IMR-90 (cell line): ENCODE data around the gene NOTO. TPM values are rescaled to one million over a fixed set of nuclear protein-coding genes. Genes with fewer than 3 reads are reported as not detected.

ENCODE experiments used
- ATAC-seq: fragments of 200-7000 bp; cut with Tn5 transposase; 2 replicates; pipeline ENCODE4 v1.9.1; 2020; ENCODE audit warnings: low read depth, mild to moderate bottlenecking, moderate library complexity
- BruUV-seq: library from RNA; stranded (reverse); fragments of 400-500 nt; replicated peaks from 2 replicates; lab custom pipeline; 2021; lab: Mats Ljungman, UMichigan
- CTCF ChIA-PET: fragments of 300-600 bp; formaldehyde crosslinking; extraction: SDS; loops from one replicate; lab custom pipeline; 2021; ENCODE audit warnings: antibody characterized with exemption; lab: Yijun Ruan, JAX
- POLR2A ChIA-PET: fragments of 300-600 bp; sonication (Branson Sonifier 250); formaldehyde crosslinking; loops from one replicate; lab custom pipeline; 2022; ENCODE audit warnings: antibody characterized with exemption; ENCODE audit not compliant: unreplicated experiment; lab: Charles Lee
- DNase-seq: peaks from one replicate; pipeline ENCODE4 v3.0.0; 2013
- H2AFZ ChIP-seq: replicated peaks from 2 replicates; pipeline ENCODE3; 2013; ENCODE audit warnings: low read length, mild to moderate bottlenecking; ENCODE audit not compliant: poor library complexity
- H2AK5ac ChIP-seq: 2 replicates; pipeline ENCODE4 v1.6.1; 2013; ENCODE audit warnings: low read depth, low read length, inconsistent platforms
- H2AK9ac ChIP-seq: replicated peaks from 2 replicates; pipeline ENCODE3; 2013; ENCODE audit warnings: mild to moderate bottlenecking, low read depth, low read length, moderate library complexity; ENCODE audit not compliant: poor library complexity
- H2BK120ac ChIP-seq: 2 replicates; pipeline ENCODE4 v1.6.1; 2013; ENCODE audit warnings: low read depth, low read length, inconsistent platforms
- H2BK15ac ChIP-seq: 3 replicates; pipeline ENCODE4 v1.6.1; 2013; ENCODE audit warnings: low read depth, low read length, inconsistent platforms
- H2BK20ac ChIP-seq: 2 replicates; pipeline ENCODE4 v1.6.1; 2013; ENCODE audit warnings: low read depth, mild to moderate bottlenecking, inconsistent platforms, low read length, moderate library complexity
- H2BK5ac ChIP-seq: 2 replicates; pipeline ENCODE4 v1.6.1; 2013; ENCODE audit warnings: mild to moderate bottlenecking, low read depth, low read length, inconsistent platforms; ENCODE audit not compliant: poor library complexity, severe bottlenecking
- H3K14ac ChIP-seq: replicated peaks from 2 replicates; pipeline ENCODE4 v1.6.1; 2013; ENCODE audit warnings: low read depth, low read length, inconsistent platforms
- H3K18ac ChIP-seq: 2 replicates; pipeline ENCODE4 v1.6.1; 2013; ENCODE audit warnings: low read depth, low read length, control low read depth
- H3K23ac ChIP-seq: 2 replicates; pipeline ENCODE4 v1.6.1; 2013; ENCODE audit warnings: low read depth, low read length, inconsistent platforms
- H3K27ac ChIP-seq: 2 replicates; pipeline ENCODE4 v1.5.1; 2013; ENCODE audit warnings: mild to moderate bottlenecking, control low read depth, low read length; ENCODE audit not compliant: insufficient read depth
- H3K27me3 ChIP-seq: 2 replicates; pipeline ENCODE4 v1.6.1; 2013; ENCODE audit warnings: low read length; ENCODE audit not compliant: control insufficient read depth, insufficient read depth
- H3K36me3 ChIP-seq: 2 replicates; pipeline ENCODE4 v1.6.1; 2013; ENCODE audit warnings: low read length, mixed read lengths; ENCODE audit not compliant: control insufficient read depth, insufficient read depth
- H3K4ac ChIP-seq: 2 replicates; pipeline ENCODE4 v1.6.1; 2013; ENCODE audit warnings: low read depth, low read length, inconsistent platforms
- H3K4me1 ChIP-seq: 2 replicates; pipeline ENCODE4 v1.6.1; 2013; ENCODE audit warnings: low read length, mixed read lengths; ENCODE audit not compliant: control insufficient read depth, insufficient read depth
- H3K4me2 ChIP-seq: 2 replicates; pipeline ENCODE4 v1.6.1; 2013; ENCODE audit warnings: low read depth, mild to moderate bottlenecking, control low read depth, low read length, moderate library complexity
- H3K4me3 ChIP-seq: 2 replicates; pipeline ENCODE4 v1.5.1; 2013; ENCODE audit warnings: low read depth, mild to moderate bottlenecking, control low read depth, low read length, moderate library complexity; ENCODE audit not compliant: insufficient read depth
- H3K56ac ChIP-seq: 2 replicates; pipeline ENCODE4 v1.6.1; 2013; ENCODE audit warnings: low read length, inconsistent platforms; ENCODE audit not compliant: insufficient read depth; ENCODE audit errors: extremely low read depth
- H3K79me1 ChIP-seq, 2 experiments: 2 replicates each; pipeline ENCODE4 v1.6.1; 2013; ENCODE audit warnings: low read length in 2 of 2, inconsistent platforms in 1 of 2, low read depth in 1 of 2
- H3K9ac ChIP-seq: 2 replicates; pipeline ENCODE4 v1.6.1; 2013; ENCODE audit warnings: low read depth, low read length, control low read depth
- H3K9me1 ChIP-seq: 2 replicates; pipeline ENCODE4 v1.6.1; 2013; ENCODE audit warnings: low read length, inconsistent platforms; ENCODE audit not compliant: insufficient read depth
- H3K9me3 ChIP-seq: 2 replicates; pipeline ENCODE4 v1.6.1; 2013; ENCODE audit warnings: low read length; ENCODE audit not compliant: control insufficient read depth, insufficient read depth
- H4K20me1 ChIP-seq: 2 replicates; pipeline ENCODE4 v1.6.1; 2013; ENCODE audit warnings: low read length, inconsistent platforms; ENCODE audit not compliant: insufficient read depth
- H4K5ac ChIP-seq: 2 replicates; pipeline ENCODE4 v1.6.1; 2013; ENCODE audit warnings: mild to moderate bottlenecking, low read depth, low read length, control low read depth
- H4K8ac ChIP-seq, 2 experiments: 2 replicates each; pipeline ENCODE4 v1.6.1; 2013; ENCODE audit warnings: low read depth in 2 of 2, low read length in 2 of 2, control low read depth in 1 of 2, inconsistent platforms in 1 of 2
- H4K91ac ChIP-seq: 2 replicates; pipeline ENCODE4 v1.6.1; 2013; ENCODE audit warnings: low read depth, low read length, inconsistent platforms; ENCODE audit not compliant: insufficient read depth
- BHLHE40 ChIP-seq: fragments of 150-350 bp; IDR thresholded peaks from 2 replicates; pipeline ENCODE4 v1.6.1; 2016; ENCODE audit warnings: mild to moderate bottlenecking, low read depth, low read length
- CEBPB ChIP-seq: IDR thresholded peaks from 2 replicates; pipeline ENCODE4 v1.6.1; 2012; ENCODE audit warnings: low read depth, low read length, improper control_type of control experiment
- CHD1 ChIP-seq: IDR thresholded peaks from 2 replicates; pipeline ENCODE4 v1.6.1; 2012; ENCODE audit warnings: low read depth, low read length, improper control_type of control experiment
- MAFK ChIP-seq: IDR thresholded peaks from 2 replicates; pipeline ENCODE4 v1.6.1; 2012; ENCODE audit warnings: low read depth, low read length, improper control_type of control experiment
- MAZ ChIP-seq: IDR thresholded peaks from 2 replicates; pipeline ENCODE4 v1.6.1; 2012; ENCODE audit warnings: low read depth, mild to moderate bottlenecking, low read length, improper control_type of control experiment, moderate library complexity, borderline replicate concordance
- MXI1 ChIP-seq: IDR thresholded peaks from 2 replicates; pipeline ENCODE4 v1.6.1; 2012; ENCODE audit warnings: low read depth, mild to moderate bottlenecking, low read length, moderate library complexity, borderline replicate concordance
- POLR2A ChIP-seq: IDR thresholded peaks from 2 replicates; pipeline ENCODE4 v1.6.1; 2012; ENCODE audit warnings: mild to moderate bottlenecking, low read depth, low read length
- RAD21 ChIP-seq: IDR thresholded peaks from 2 replicates; pipeline ENCODE4 v1.6.1; 2012; ENCODE audit warnings: low read length, improper control_type of control experiment
- RCOR1 ChIP-seq: IDR thresholded peaks from 2 replicates; pipeline ENCODE4 v1.6.1; 2012; ENCODE audit warnings: mild to moderate bottlenecking, low read length, improper control_type of control experiment; ENCODE audit not compliant: insufficient replicate concordance
- RFX5 ChIP-seq: IDR thresholded peaks from 2 replicates; pipeline ENCODE4 v1.8.0; 2012; ENCODE audit warnings: low read depth, mild to moderate bottlenecking, low read length, moderate library complexity
- SMC3 ChIP-seq: fragments of 150-350 bp; IDR thresholded peaks from 2 replicates; pipeline ENCODE4 v1.6.1; 2016; ENCODE audit warnings: low read depth, mild to moderate bottlenecking, antibody characterized with exemption, low read length, moderate library complexity
- WGBS, 2 experiments: methylation state at CpG; one replicate each; pipeline versions ENCODE4 v1.1.5 to v1.1.7; 2013; ENCODE audit warnings: missing lambda C conversion rate in 2 of 2; ENCODE audit not compliant: insufficient read length in 1 of 2; ENCODE audit errors: extremely low coverage in 2 of 2; 5-methylcytosine and 5-hydroxymethylcytosine counted together
- dilution Hi-C: fragments of 300-500 bp; cut with HindIII; formaldehyde crosslinking; loops from one replicate; pipeline ENCODE4 v1.14.3; 2018; ENCODE audit warnings: low sequenced_read_pairs; ENCODE audit not compliant: unreplicated experiment
- in situ Hi-C: fragments of 300-500 bp; cut with MboI; formaldehyde crosslinking; loops from 3 replicates; pipeline ENCODE4 v1.14.3; 2019; ENCODE audit warnings: low sequenced_read_pairs, inconsistent platforms, mixed read lengths
- intact Hi-C: fragments of 100-400 bp; cut with micrococcal nuclease; formaldehyde crosslinking; loops from 2 replicates; pipeline ENCODE4 v1.10.0; 2022
- polyA plus RNA-seq, 3 experiments: library from polyadenylated mRNA; depleted of rRNA; stranded (reverse); fragments of >200 nt; gene quantifications; 2 replicates each; pipeline ENCODE4 v1.2.3, GENCODE V29; 2012; ENCODE audit warnings: low replicate concordance in 1 of 3
- total RNA-seq: library from RNA; depleted of rRNA; stranded (reverse); fragments of >200 nt; gene quantifications from 2 replicates; pipeline ENCODE4 v1.2.3, GENCODE V29; 2012
- TF ChIP-seq, protein P1 (sequence below): fragments of 150-350 bp; IDR thresholded peaks from 2 replicates; pipeline ENCODE4 v1.6.1; 2017; ENCODE audit warnings: mild to moderate bottlenecking, antibody characterized with exemption, low read length, low read depth
- TF ChIP-seq, protein P2 (sequence below): conservative IDR thresholded peaks from 2 replicates; pipeline ENCODE4 v1.5.1; 2012; ENCODE audit warnings: mild to moderate bottlenecking, low read depth, low read length, improper control_type of control experiment
- TF ChIP-seq, protein P3 (sequence below): fragments of 150-350 bp; IDR thresholded peaks from 2 replicates; pipeline ENCODE4 v1.6.1; 2016; ENCODE audit warnings: low read depth, mild to moderate bottlenecking, low read length, moderate library complexity, borderline replicate concordance

Gene NOTO
- total and polyA plus RNA-seq, 2 of the 4 experiments (the other 2 are of a cell fraction), result not detected

DNA sequence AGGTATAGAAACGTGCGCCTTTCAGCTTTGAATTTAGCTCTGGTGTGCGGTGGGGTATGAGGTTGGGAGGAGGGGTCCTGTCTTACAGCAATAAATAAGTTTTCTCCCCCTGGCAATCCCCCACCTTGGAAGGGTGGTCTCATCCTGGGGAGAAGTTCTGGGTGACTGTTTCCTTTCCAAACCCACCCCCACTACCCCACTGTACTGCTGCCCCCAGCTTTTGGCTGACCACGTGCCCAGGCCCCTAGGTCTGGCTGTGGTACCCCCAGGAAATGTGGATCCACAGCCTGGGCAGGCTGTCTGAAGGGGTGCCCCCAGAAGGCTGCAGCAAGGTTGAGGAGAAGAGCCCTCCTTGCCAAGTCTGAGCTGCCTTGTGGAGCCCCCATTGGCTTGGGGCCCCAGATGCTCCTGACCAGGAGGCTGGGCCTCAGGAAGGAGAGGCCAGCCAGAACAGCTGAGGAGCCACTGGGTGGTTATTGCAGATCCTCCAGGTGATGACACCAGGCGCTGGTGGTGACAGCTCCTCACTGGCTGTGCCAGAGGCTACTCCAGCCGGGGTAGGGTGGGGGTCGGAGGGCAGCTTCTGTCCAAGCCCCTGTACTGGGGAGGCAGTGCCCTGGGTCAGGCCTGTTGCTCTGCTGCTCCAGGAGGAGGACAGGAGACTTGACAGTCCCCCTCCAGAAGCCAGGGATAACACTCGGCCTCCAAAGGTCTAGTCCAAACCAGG lies 56.0 kb downstream of the NOTO start:
- no peak overlapping the region for H2AFZ ChIP-seq
- in situ Hi-C loops (no loop called here), dilution Hi-C loops (no loop called here), intact Hi-C loops (no loop called here)
- H3K9me1 ChIP-seq, result peaks cover 7% of the 10 kb centered on the region; the same call in 1 of the 2 replicates
- no peak for ATAC-seq
- H3K79me1 ChIP-seq, result no peaks in the 10 kb centered on the region; a peak in 1 of 4 replicates
- POLR2A ChIA-PET, result no interaction called here
- no peak overlapping the region for H3K4me2 ChIP-seq
- no peak overlapping the region for H3K18ac ChIP-seq
- no TSS peak for BruUV-seq
- no peak overlapping the region for H3K4me3 ChIP-seq
- TF ChIP-seq POLR2A (no peak), MXI1 (no peak), SMC3 (no peak), BHLHE40 (no peak), MAFK (no peak), MAZ (no peak), CEBPB (no peak), CHD1 (no peak), RAD21 (no peak), RCOR1 (no peak), RFX5 (no peak)
- TF ChIP-seq, protein P1, sequence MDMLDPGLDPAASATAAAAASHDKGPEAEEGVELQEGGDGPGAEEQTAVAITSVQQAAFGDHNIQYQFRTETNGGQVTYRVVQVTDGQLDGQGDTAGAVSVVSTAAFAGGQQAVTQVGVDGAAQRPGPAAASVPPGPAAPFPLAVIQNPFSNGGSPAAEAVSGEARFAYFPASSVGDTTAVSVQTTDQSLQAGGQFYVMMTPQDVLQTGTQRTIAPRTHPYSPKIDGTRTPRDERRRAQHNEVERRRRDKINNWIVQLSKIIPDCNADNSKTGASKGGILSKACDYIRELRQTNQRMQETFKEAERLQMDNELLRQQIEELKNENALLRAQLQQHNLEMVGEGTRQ, result no peak
- TF ChIP-seq, protein P2, sequence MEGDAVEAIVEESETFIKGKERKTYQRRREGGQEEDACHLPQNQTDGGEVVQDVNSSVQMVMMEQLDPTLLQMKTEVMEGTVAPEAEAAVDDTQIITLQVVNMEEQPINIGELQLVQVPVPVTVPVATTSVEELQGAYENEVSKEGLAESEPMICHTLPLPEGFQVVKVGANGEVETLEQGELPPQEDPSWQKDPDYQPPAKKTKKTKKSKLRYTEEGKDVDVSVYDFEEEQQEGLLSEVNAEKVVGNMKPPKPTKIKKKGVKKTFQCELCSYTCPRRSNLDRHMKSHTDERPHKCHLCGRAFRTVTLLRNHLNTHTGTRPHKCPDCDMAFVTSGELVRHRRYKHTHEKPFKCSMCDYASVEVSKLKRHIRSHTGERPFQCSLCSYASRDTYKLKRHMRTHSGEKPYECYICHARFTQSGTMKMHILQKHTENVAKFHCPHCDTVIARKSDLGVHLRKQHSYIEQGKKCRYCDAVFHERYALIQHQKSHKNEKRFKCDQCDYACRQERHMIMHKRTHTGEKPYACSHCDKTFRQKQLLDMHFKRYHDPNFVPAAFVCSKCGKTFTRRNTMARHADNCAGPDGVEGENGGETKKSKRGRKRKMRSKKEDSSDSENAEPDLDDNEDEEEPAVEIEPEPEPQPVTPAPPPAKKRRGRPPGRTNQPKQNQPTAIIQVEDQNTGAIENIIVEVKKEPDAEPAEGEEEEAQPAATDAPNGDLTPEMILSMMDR, result no peak
- TF ChIP-seq, protein P3, sequence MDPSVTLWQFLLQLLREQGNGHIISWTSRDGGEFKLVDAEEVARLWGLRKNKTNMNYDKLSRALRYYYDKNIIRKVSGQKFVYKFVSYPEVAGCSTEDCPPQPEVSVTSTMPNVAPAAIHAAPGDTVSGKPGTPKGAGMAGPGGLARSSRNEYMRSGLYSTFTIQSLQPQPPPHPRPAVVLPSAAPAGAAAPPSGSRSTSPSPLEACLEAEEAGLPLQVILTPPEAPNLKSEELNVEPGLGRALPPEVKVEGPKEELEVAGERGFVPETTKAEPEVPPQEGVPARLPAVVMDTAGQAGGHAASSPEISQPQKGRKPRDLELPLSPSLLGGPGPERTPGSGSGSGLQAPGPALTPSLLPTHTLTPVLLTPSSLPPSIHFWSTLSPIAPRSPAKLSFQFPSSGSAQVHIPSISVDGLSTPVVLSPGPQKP, result no peak
- H3K4me1 ChIP-seq, result no peaks in the 10 kb centered on the region
- WGBS, 2 experiments, result no CpG with 5 or more reads among the region's 8 CpGs
- no peak overlapping the region for H2BK15ac ChIP-seq
- no peaks in the 10 kb centered on the region for H3K9me3 ChIP-seq
- H2AK9ac ChIP-seq, result no peak overlapping the region
- H3K56ac ChIP-seq, result no peak overlapping the region
- no peaks in the 10 kb centered on the region for H3K27me3 ChIP-seq
- no peak overlapping the region for H3K4ac ChIP-seq
- H4K20me1 ChIP-seq, result peaks cover 8% of the 10 kb centered on the region
- no peak overlapping the region for H3K23ac ChIP-seq
- H4K8ac ChIP-seq, result no peak overlapping the region
- no peak overlapping the region for H2BK120ac ChIP-seq
- no peak overlapping the region for H4K5ac ChIP-seq
- H3K9ac ChIP-seq, result no peak overlapping the region
- H4K91ac ChIP-seq, result no peak overlapping the region
- CTCF ChIA-PET, result interaction anchor here (1.1 kb wide), 1 partner anchor 17 kb away, joined by 3 read pairs; no protein-coding TSS in a partner anchor
- no peak overlapping the region for H2AK5ac ChIP-seq
- H2BK20ac ChIP-seq, result no peak overlapping the region
- no peak overlapping the region for H2BK5ac ChIP-seq
- no peak for DNase-seq
- no peak overlapping the region for H3K27ac ChIP-seq
- H3K14ac ChIP-seq, result no peak overlapping the region
- peaks cover 18% of the 10 kb centered on the region for H3K36me3 ChIP-seq
